ENCODE results near the gene POLR3F. TPM values are rescaled to one million over a fixed set of nuclear protein-coding genes. Genes with fewer than 3 reads are reported as not detected.

POLR3F gene
- total and polyA plus RNA-seq, 2 donors from 2014 or later, result 8.9 to 10.6 TPM

DNA sequence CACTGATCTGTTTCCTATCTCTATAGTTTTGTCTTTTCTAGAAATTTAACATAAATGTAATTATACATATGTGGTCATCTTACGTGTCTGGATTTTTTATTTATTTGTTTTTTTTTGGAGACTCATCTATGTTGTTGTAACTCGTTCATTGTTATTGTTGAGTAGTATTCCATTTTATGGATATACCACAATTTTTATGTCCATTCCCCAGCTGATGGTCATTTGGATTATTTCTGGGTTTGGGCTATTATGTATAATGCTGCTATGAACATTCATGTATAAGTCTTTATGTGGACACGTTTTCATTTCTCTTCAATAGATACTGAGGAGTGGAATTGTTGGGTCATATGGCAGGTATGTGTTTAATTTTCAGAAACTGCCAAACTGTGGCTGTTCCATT is 10.6 kb upstream of the POLR3F start:
- TF ChIP-seq CTCF (IDR thresholded peaks at IDR 0.05; ENCODE audit: borderline replicate concordance, extremely low read depth, insufficient read depth), result no peak
- Histone ChIP-seq H3K4me3 (ENCODE audit: low read length in 3 of 3) (no peak overlapping the region), H3K27ac (ENCODE audit: low read depth in 2 of 2, low read length in 2 of 2) (no peak overlapping the region), H3K9ac (ENCODE audit: low read length in 3 of 3) (no peak overlapping the region), H3K36me3 (ENCODE audit: control insufficient read depth in 2 of 3, insufficient read depth in 3 of 3, low read length in 3 of 3) (no peaks in the 10 kb centered on the region), H3K4me1 (ENCODE audit: control insufficient read depth in 2 of 3, insufficient read depth in 2 of 3, low read depth in 1 of 3, low read length in 3 of 3) (no peaks in the 10 kb centered on the region), H3K27me3 (ENCODE audit: control insufficient read depth, insufficient read depth, low read length) (no peaks in the 10 kb centered on the region), H3K9me3 (ENCODE audit: control insufficient read depth in 2 of 3, insufficient read depth in 1 of 3, low read length in 3 of 3) (peaks cover 0 to 5% (median 0%) of the 10 kb centered on the region in 3 donors)
- intact Hi-C loops (cut with DNase I), result no loop called here
- DNase-seq (no peak), FAIRE-seq (no peak)

DNA sequence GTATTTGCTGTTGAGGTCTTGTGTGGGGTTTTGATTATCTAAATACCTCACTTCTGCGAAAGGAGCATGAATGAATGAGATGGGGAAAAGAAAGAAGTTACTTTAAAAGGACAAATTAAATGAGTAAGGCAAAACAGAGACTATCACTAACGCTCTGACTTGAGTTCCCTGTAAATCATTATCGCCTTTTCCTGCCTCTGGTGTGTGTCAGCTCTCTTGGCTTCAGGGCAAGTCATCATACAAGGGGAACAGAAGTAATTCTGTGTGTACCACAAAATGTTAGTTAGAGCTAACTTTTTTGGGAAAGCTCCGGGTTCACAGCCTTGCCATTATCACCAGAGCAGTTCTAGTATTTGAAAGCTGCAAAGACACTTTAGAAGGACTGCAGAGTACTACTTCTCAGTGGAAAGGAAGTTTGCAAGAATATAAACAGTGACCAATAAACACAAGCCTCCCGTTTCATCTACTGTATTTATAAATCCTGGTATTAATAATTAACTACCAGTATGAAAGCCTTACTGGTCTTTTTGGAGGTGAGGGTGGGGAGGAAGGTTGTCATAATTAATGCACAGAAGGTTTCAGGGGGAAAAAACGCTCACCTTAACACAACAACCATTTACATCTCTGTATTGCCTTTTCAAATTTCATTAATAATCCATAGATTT is 1.5 kb upstream of the POLR3F start:
- Histone ChIP-seq H3K27ac (ENCODE audit: low read depth in 2 of 2, low read length in 2 of 2) (no peak overlapping the region), H3K9me3 (ENCODE audit: control insufficient read depth in 2 of 3, insufficient read depth in 1 of 3, low read length in 3 of 3) (no peaks in the 10 kb centered on the region), H3K4me3 (ENCODE audit: low read length in 3 of 3) (peak overlapping the region; percentile 86 to 99 (median 93)), H3K27me3 (ENCODE audit: control insufficient read depth, insufficient read depth, low read length) (no peaks in the 10 kb centered on the region), H3K4me1 (ENCODE audit: control insufficient read depth in 2 of 3, insufficient read depth in 2 of 3, low read depth in 1 of 3, low read length in 3 of 3) (peaks cover 0 to 11% (median 0%) of the 10 kb centered on the region in 3 donors), H3K9ac (ENCODE audit: low read length in 3 of 3) (peak overlapping the region in 1 of 3 donors; percentile 62), H3K36me3 (ENCODE audit: control insufficient read depth in 2 of 3, insufficient read depth in 3 of 3, low read length in 3 of 3) (peaks cover 0 to 3% (median 0%) of the 10 kb centered on the region in 3 donors)
- intact Hi-C loops (cut with DNase I), result no loop called here
- no peak for FAIRE-seq
- DNase-seq, result peak in 2 of 5 donors; percentile 19 to 34
- no peak for TF ChIP-seq CTCF (IDR thresholded peaks at IDR 0.05; ENCODE audit: borderline replicate concordance, extremely low read depth, insufficient read depth)

DNA sequence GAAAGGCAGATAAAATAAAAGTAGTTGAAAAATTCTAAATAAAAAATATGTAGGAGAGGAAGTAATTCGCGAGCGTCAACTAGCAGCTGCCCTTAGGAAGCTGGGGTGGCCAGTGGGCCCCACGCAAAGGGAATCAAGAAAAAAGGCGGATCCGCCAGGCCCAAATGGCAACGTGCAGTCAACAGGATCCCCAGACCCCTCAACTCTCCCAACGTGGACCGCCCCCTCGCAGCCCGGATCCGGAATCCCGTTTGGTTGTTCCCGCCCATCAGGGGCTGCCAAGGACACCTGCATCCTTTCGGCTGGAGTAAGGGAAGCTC is 656 bp upstream of the POLR3F start:
- intact Hi-C loops (cut with DNase I), result no loop called here

More for the DNA sequence above, 656 bp upstream of the POLR3F start:
- Histone ChIP-seq H3K36me3 (ENCODE audit: control insufficient read depth in 2 of 3, insufficient read depth in 3 of 3, low read length in 3 of 3) (peaks cover 0 to 5% (median 3%) of the 10 kb centered on the region in 3 donors), H3K9ac (ENCODE audit: low read length in 3 of 3) (peak overlapping the region in 2 of 3 donors; percentile 54 to 62), H3K4me3 (ENCODE audit: low read length in 3 of 3) (peak overlapping the region; percentile 86 to 99 (median 93)), H3K27ac (ENCODE audit: low read depth in 2 of 2, low read length in 2 of 2) (no peak overlapping the region), H3K9me3 (ENCODE audit: control insufficient read depth in 2 of 3, insufficient read depth in 1 of 3, low read length in 3 of 3) (no peaks in the 10 kb centered on the region), H3K27me3 (ENCODE audit: control insufficient read depth, insufficient read depth, low read length) (no peaks in the 10 kb centered on the region), H3K4me1 (ENCODE audit: control insufficient read depth in 2 of 3, insufficient read depth in 2 of 3, low read depth in 1 of 3, low read length in 3 of 3) (peaks cover 0 to 11% (median 0%) of the 10 kb centered on the region in 3 donors)
- no peak for FAIRE-seq
- no peak for TF ChIP-seq CTCF (IDR thresholded peaks at IDR 0.05; ENCODE audit: borderline replicate concordance, extremely low read depth, insufficient read depth)
- DNase-seq, result no peak
